HCT116 (cell line): ENCODE data around the gene LINGO1. TPM values are rescaled to one million over a fixed set of nuclear protein-coding genes. Genes with fewer than 3 reads are reported as not detected.

Source experiments
- ATAC-seq: fragments of 200-7000 bp; cut with Tn5 transposase; 2 replicates; pipeline ENCODE4 v1.9.1; 2020; ENCODE audit warnings: mild to moderate bottlenecking, moderate library complexity
- BruUV-seq: library from RNA; stranded (reverse); fragments of 400-500 nt; replicated peaks from 2 replicates; lab custom pipeline; 2021; lab: Mats Ljungman, UMichigan
- CTCF ChIA-PET: fragments of 300-600 bp; sonication (Branson Sonifier 250); formaldehyde crosslinking; loops from one replicate; lab custom pipeline; 2021; ENCODE audit warnings: antibody characterized with exemption; lab: Charles Lee
- POLR2A ChIA-PET: fragments of 300-600, 350-600 bp; sonication (Branson Sonifier 250); formaldehyde crosslinking; loops from one replicate; lab custom pipeline; 2021; ENCODE audit warnings: antibody characterized with exemption; lab: Charles Lee
- RAD21 ChIA-PET, 2 experiments: fragments of 300-600 bp; sonication (Branson Sonifier 250); formaldehyde crosslinking; loops; one replicate each; lab custom pipeline; 2023; ENCODE audit warnings: low total read pairs in 2 of 2; ENCODE audit not compliant: uncharacterized antibody in 2 of 2, unreplicated experiment in 2 of 2, low non-redundant PET in 1 of 2; lab: Charles Lee
- DNase-seq: peaks from one replicate; pipeline ENCODE4 v3.0.0-alpha.2; 2010; ENCODE audit warnings: low read depth, low spot score
- H2AFZ ChIP-seq: fragments of 200-600 bp; shearing (Covaris generic), sonication (generic); 2 replicates; pipeline ENCODE4 v1.6.1; 2017; ENCODE audit warnings: low read depth, mixed run types, mixed read lengths, antibody characterized with exemption, low read length; ENCODE audit not compliant: poor library complexity, severe bottlenecking
- H3K27ac ChIP-seq: 2 replicates; pipeline ENCODE4 v1.5.1; 2012; ENCODE audit warnings: low read depth, low read length
- H3K27me3 ChIP-seq: fragments of 200-600 bp; sonication (generic); 2 replicates; pipeline ENCODE4 v1.6.1; 2016; ENCODE audit warnings: mixed run types, low read length, mixed read lengths; ENCODE audit not compliant: insufficient read depth
- H3K36me3 ChIP-seq, 2 experiments: fragments of 200-500 bp in 1 of 2; fragments of 200-600 bp in 1 of 2; sonication (Bioruptor generic) in 1 of 2; sonication (generic) in 1 of 2; 2 replicates each; pipeline versions ENCODE4 v1.5.1 to v1.6.1; 2014 to 2016; ENCODE audit warnings: low read length in 2 of 2, inconsistent platforms in 1 of 2, mixed read lengths in 1 of 2, mixed run types in 1 of 2; ENCODE audit not compliant: insufficient read depth in 2 of 2, control insufficient read depth in 1 of 2
- H3K4me1 ChIP-seq, 2 experiments: fragments of 200-600 bp in 1 of 2; sonication (generic) in 1 of 2; 2 replicates each; pipeline versions ENCODE4 v1.5.1 to v1.6.1; 2012 to 2017; ENCODE audit warnings: low read length in 2 of 2, inconsistent platforms in 1 of 2, mild to moderate bottlenecking in 1 of 2, mixed read lengths in 1 of 2, mixed run types in 1 of 2, moderate library complexity in 1 of 2; ENCODE audit not compliant: insufficient read depth in 2 of 2, control insufficient read depth in 1 of 2
- H3K4me2 ChIP-seq: fragments of 200-600 bp; sonication (generic); 2 replicates; pipeline ENCODE4 v1.6.1; 2017; ENCODE audit warnings: mixed run types, low read length, mixed read lengths
- H3K4me3 ChIP-seq, 2 experiments: fragments of 200-600 bp in 1 of 2; sonication (generic) in 1 of 2; replicated peaks in 1 of 2; 2 replicates each; pipeline ENCODE4 v1.5.1; 2011 to 2016; ENCODE audit warnings: low read length in 2 of 2, control low read depth in 1 of 2, low read depth in 1 of 2, mild to moderate bottlenecking in 1 of 2, mixed read lengths in 1 of 2, mixed run types in 1 of 2
- H3K79me2 ChIP-seq: fragments of 200-600 bp; sonication (generic); 2 replicates; pipeline ENCODE4 v1.6.1; 2017; ENCODE audit warnings: mild to moderate bottlenecking, mixed run types, low read length, moderate library complexity, mixed read lengths; ENCODE audit not compliant: insufficient read depth
- H3K9ac ChIP-seq: fragments of 200-600 bp; sonication (generic); 2 replicates; pipeline ENCODE4 v1.6.1; 2016; ENCODE audit warnings: low read length, mixed read lengths
- H3K9me2 ChIP-seq: fragments of 200-600 bp; sonication (generic), shearing (Covaris generic); 2 replicates; pipeline ENCODE4 v1.6.1; 2017; ENCODE audit warnings: mixed run types, mild to moderate bottlenecking, moderate library complexity; ENCODE audit not compliant: insufficient read depth
- H3K9me3 ChIP-seq, 2 experiments: fragments of 200-500 bp in 1 of 2; fragments of 200-600 bp in 1 of 2; sonication (Bioruptor generic) in 1 of 2; sonication (generic) in 1 of 2; 2 replicates each; pipeline ENCODE4 v1.6.1; 2014 to 2017; ENCODE audit warnings: low read length in 2 of 2, mixed read lengths in 2 of 2, inconsistent platforms in 1 of 2, low read depth in 1 of 2, mild to moderate bottlenecking in 1 of 2, mixed run types in 1 of 2, moderate library complexity in 1 of 2; ENCODE audit not compliant: control insufficient read depth in 1 of 2, insufficient read depth in 1 of 2
- H4K20me1 ChIP-seq: fragments of 200-600 bp; sonication (generic), shearing (Covaris generic); 2 replicates; pipeline ENCODE4 v1.6.1; 2017; ENCODE audit warnings: mixed run types, mild to moderate bottlenecking, moderate library complexity; ENCODE audit not compliant: insufficient read depth
- CEBPB ChIP-seq: IDR thresholded peaks from 2 replicates; pipeline ENCODE4 v1.6.1; 2012; ENCODE audit warnings: low read depth
- CTCF ChIP-seq, 3 experiments: fragments of 200-600 bp in 1 of 3; sonication (generic) in 1 of 3; IDR thresholded peaks in 2 of 3; conservative IDR thresholded peaks in 1 of 3; 2 replicates each; pipeline ENCODE4 v1.5.1; 2012 to 2017; ENCODE audit warnings: low read depth in 2 of 3, low read length in 2 of 3, antibody characterized with exemption in 1 of 3, borderline replicate concordance in 1 of 3, control low read depth in 1 of 3, mild to moderate bottlenecking in 1 of 3, mixed read lengths in 1 of 3, mixed run types in 1 of 3, moderate library complexity in 1 of 3; ENCODE audit not compliant: insufficient read depth in 1 of 3
- REST ChIP-seq: IDR thresholded peaks from 2 replicates; pipeline ENCODE4 v1.6.1; 2012; ENCODE audit warnings: low read depth
- intact Hi-C: fragments of 100-400 bp; cut with micrococcal nuclease; formaldehyde crosslinking; loops from 2 replicates; pipeline ENCODE4 v1.10.0; 2022
- total RNA-seq: library from RNA; stranded (reverse); gene quantifications from one replicate; pipeline ENCODE4 v1.2.1, GENCODE V29; 2021; ENCODE audit not compliant: unreplicated experiment

The LINGO1 gene
- total RNA-seq, 1 experiment from 2014 or later = 15.6 TPM

- Histone ChIP-seq H3K36me3 (no peaks in the 10 kb centered on the region), H3K27me3 (no peaks in the 10 kb centered on the region), H3K4me3 (no peak overlapping the region), H3K9me2 (no peaks in the 10 kb centered on the region), H3K9ac (no peak overlapping the region), H4K20me1 (no peaks in the 10 kb centered on the region), H3K27ac (no peak overlapping the region), H3K4me2 (no peak overlapping the region), H3K9me3 (no peaks in the 10 kb centered on the region), H3K79me2 (no peaks in the 10 kb centered on the region), H2AFZ (no peak overlapping the region), H3K4me1 (no peaks in the 10 kb centered on the region)
- ATAC-seq = no peak
- TF ChIP-seq CTCF (IDR thresholded peaks at IDR 0.05 in 2 of 3, conservative IDR thresholded peaks at IDR 0.05 in 1 of 3; ENCODE audit: borderline replicate concordance in 1 of 3, insufficient read depth in 1 of 3, low read depth in 2 of 3, low read length in 2 of 3) (no peak), CEBPB (no peak), REST (no peak)
- ChIA-PET POLR2A (no interaction called here), RAD21 (no interaction called here), CTCF (no interaction called here)
- intact Hi-C loops = no loop called here
- DNase-seq = no peak
- BruUV-seq = no TSS peak
Observed at GRCh38 chr15:77577366-77577950, 55.3 kb downstream of the LINGO1 start.
